ENCODE results near the gene TRIM72.

GRCh38 chr16:31167315-31167714 is 46.6 kb upstream of the TRIM72 start:
- TF ChIP-seq EZH2 (IDR thresholded peaks at IDR 0.05; ENCODE audit: low read depth) (no peak), CTCF (conservative IDR thresholded peaks at IDR 0.05) (no peak)
